Measurements from ENCODE around the gene INSIG1.

INSIG1 gene

DNA sequence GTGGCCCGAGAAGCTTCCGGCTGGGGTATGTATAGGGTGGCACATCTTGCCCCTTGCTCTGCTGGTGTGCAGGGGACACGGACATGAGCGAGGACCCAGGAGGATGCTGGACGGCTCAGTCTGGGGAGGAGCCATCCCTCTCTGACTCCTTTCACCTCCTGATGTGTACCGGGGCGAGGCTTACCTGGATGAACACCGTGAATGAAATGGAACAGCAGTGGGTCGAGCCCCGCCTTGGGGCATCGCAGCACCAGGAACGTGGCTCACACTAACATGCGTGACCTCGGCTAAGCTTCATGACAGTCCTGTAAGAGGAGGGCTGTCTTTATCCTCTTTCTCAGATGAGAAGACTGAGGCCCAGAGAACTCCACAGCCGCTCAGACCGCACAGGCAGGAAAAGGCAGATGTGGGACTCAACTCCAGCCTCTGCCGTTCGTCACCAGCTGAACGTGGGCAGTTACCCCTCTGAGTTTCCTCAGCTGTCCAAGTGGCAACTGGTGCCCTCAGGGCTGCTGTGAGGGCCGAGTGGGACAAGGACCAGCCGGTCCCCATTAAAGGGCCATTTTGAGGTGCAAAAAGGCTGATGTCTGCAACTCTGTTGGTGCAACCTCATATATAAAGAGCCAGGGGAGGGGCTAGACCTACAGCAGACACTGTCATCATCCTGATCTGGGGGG, 54.5 kb downstream of the INSIG1 start:
- DNase-seq = no peak

DNA sequence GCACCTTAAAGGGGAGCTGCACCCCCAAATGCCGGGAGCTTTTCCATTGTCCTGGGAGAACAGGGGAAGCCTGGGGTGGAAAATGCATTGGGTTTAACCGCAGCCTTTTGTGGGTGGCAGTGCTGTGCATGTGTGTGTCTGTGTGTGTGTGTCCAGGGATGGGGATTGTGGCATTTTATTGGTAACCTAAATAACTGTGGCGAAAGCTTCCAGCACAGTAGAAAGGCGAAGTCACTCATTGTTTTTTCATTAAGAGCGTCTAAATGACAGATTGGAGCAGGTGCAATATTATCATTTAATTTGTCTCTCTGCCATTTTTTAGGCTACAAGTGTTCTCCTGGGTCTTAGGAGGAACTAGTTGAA, 55.1 kb downstream of the INSIG1 start:
- DNase-seq = no peak

DNA sequence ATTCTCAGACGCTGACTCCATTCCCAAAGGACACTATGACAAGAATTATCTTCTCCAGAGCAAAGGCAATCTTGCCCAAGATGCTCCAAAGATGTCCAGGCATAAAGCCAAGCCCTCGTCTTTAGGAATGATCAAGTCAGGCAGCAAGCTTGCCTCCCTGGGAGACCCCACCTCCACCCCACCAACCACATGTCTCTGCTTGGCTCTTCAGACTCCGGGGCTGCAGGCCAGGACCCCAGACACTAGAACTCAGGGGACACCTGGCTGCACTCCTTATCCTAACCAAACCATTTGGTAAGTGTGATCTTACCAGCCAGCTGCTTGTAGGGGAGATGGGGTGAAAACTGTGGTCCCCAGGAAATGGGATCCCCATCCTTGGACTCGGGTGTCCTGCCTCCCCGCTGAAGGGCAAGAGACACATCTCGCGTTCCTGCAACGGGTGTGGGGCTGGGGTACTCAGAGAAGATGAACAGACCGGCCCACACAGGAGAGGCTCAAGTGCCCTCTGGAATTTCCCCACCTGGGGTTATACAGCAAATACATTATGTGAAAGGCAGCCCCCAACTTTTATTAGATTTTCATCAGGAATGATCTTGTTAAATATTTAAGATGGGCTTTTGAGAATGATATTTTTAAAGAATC, 55.7 kb downstream of the INSIG1 start:
- no peak for DNase-seq

DNA sequence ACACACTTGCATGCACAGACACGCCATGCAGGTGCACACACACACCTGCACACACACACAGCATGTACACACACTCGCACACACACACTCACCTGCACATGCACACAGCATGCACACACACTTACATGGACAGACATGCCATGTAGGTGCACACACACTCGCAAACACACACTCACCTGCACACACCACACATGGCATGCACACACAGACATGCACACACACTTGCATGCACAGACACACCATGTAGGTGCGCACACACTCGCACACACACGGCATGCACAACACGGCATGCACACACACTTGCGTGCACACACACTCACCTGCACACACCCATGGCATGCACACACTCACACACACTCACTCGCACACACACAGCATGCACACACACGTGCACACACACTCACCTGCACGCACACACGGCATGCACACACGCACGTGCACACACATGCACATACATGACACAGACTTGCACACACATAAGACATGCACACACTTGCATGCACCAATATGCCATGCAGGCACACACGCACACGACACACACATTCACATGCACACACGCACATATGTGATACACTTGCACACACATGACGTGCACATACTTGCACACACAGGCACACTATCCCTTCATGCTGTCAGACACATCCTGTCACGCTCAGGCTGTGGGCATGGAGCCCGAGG, 56.8 kb downstream of the INSIG1 start:
- no peak for DNase-seq

DNA sequence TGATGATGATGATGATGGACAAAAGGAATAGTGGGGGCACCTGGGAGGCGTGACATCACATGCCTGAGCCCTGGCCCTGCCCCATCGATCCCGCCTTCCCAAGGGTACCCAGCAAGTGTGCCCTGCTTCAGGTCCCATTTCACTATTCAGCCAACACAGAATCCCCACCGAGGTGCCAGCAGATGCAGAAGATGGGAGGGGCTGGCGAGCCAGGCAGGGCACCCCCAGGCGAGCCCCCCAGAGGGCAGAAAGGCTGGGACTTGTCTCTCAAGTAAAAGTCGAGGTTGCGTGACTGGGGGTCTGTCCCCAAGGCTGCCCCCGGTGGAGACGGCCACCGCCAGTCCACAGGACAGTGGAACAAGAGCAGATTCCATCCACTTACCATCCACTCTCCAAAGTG, 57.5 kb downstream of the INSIG1 start:
- no peak for DNase-seq

DNA sequence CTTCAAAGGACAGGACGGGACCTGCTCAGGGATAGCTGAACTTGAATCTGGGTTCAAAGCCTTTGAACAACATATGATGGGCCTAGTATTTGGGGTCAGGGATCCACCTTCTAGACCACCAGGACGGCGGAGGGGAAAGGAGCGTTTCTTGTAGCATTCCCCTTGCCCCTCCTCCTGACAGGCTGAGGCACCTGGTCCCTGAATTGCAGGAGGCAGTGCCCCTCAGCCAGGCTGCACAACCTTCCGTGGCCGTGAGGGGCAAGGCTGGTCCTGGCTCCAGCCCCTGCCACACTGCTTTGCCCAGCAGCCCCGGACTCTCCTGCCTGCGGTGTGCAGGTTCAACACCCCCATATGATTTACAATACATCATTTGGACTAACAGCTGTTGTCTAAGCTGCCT, 58.1 kb downstream of the INSIG1 start:
- no peak for DNase-seq

DNA sequence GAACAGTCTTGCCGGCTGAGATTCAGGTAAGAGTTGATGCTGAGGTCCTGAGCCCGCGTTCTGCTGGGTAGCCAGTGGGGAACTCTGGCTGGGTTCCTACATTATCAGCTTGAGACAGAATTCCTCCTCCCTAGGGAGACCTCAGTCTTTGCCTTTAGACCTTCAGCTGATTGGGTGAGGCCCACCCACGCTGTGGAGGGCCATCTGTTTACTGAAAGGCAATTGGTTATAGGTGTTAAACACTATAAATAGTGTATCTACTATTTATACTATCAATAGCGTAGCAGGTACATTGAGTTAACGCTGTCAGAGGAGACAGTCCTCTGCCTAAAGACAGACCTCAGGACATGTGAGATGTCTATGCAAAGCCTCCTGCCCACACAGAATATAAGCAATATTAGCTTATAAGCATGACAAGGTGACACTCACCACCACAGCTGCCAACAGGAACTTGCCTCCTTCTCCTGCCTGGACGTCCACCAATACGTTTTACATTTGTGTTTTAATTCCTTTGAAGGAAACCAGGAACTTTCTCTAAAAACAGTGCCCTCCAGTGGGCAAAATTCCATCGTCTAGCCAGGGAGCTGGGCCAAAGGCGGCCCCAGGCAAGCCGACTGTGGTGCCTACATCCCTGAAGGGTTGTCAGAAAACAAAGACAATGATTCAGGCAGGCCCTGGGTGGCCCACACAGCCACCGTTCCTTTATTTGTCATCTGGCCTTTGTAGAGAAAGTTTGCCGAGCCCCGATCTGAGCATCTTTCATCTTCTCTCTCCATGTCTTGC, 58.8 kb downstream of the INSIG1 start:
- DNase-seq = no peak

DNA sequence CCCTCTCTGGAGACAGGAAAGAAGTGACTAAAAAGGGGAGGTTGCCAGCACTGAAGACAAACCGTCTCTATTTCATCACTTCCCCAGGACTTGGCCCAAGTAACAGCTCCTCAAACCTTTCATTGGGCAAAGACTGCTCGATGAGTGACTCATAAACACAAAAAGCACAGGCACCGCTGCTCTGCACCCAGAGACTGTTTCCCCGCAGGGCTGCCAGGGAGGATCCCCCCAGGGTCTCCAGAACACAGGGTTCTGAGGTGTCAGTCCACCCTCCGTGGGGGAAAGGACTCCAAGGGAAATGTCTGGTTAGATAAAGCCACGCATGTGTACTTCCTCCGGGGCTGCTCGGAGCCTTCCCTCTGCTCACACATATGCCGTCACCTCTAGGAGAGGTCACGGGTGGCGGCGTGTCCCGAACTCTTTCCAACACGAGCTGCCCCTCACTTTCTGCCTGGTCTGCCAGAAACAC, 59.9 kb downstream of the INSIG1 start:
- DNase-seq = no peak

DNA sequence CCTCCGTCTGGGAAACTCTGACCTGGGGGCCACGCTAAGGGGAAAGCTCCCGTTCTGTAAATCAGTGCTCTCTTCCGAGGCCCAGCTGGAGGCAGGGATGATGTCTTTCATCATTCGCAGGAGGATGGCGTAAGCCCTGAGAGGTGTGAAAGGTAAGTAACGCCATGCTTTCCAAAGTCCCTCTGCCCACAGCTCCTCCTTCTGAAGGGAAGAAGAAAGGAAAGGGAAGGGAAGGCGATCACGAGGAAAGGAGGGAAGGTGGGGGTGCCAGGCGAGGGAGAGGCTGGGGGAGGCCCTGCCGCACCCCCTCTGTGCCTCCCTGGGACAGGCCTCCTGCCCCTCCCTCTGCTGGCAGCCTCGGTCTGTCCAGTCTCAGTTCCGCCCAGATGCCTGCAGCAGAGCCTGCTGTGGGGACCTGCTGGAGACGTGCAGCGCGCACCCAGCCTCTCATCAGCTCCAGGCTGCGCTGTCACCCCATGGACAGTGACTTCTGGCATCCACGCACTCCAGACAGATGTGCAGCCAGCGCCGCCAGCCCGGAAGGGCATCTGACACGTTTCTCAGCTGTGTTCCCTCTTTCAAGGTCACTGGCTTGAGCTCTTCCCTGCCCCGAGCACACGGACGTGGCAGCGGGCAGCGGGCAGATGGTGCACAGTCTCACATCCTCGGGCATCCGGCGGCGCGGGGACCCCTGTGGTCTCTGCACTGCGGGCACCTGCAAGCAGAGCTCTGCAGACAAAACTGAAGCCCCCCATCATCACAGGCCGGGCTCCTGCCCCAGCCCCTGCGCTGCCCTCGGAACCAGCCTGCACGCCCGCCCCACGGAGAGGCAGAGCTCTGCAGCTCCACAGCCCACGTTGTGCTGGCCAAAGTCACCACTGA, 60.6 kb downstream of the INSIG1 start:
- DNase-seq = no peak

DNA sequence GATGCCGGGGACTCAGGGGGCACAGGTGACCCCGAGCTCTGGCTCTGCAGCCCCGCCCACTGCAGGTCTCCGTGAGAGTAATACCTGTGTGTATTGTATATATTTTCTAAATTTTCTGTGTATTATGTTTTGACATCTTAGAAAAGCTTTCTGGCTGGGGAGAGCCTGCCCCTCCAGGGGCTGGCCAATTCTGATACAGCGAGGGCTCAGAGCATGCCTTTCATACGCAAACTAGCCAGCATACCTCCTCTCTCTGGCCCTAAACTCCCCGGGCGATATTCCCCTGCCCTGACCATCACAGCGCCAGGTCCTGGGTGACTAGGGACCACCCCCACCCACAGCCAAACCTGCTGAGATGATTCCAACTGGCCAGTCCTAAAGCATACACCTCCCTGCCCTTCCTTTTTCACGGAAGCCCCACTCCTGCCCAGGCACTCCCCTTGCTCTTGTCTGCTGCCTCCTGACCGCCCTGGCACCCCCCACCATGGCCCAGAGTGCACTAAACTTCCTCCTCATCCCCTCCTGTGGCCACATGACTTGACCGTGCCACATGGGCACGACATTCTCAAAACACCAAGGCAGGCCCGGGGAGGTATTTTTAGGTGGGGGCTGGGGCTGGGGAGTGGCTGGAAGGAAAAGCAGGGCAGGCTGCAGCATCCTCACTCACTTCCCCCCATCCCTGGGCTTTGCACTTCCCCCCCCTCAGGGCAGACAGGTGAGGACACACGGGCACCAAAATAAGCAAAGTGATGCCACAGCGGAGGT, 61.5 kb downstream of the INSIG1 start:
- no peak for DNase-seq
